HEK293 (cell line): Measurements from ENCODE around the gene DIP2A.

Source experiments
- CTCF ChIP-seq: fragments of 450-650 bp; formaldehyde crosslinking; IDR thresholded peaks from 2 replicates; pipeline ENCODE4 v1.5.1; 2016; ENCODE audit warnings: missing biosample characterization, missing genetic modification characterization
- HOXA7 ChIP-seq: sonication (generic); formaldehyde crosslinking; IDR thresholded peaks from 2 replicates; pipeline ENCODE4 v1.8.1; 2022; ENCODE audit warnings: missing genetic modification reagents, borderline replicate concordance
- ZNF239 ChIP-seq: fragments of 450-650 bp; formaldehyde crosslinking; IDR thresholded peaks from 2 replicates; pipeline ENCODE4 v1.5.1; 2016; ENCODE audit warnings: missing biosample characterization, missing genetic modification characterization
- ZNF274 ChIP-seq, 2 experiments: fragments of 200-500 bp in 1 of 2; fragments of 450-650 bp in 1 of 2; sonication (Bioruptor generic) in 1 of 2; formaldehyde crosslinking in 1 of 2; IDR thresholded peaks; 2 replicates each; pipeline versions ENCODE4 v1.5.1 to v1.6.1; 2014 to 2016; ENCODE audit warnings: borderline replicate concordance in 1 of 2, inconsistent platforms in 1 of 2, low read length in 1 of 2, missing biosample characterization in 1 of 2, missing genetic modification characterization in 1 of 2
- ZNF335 ChIP-seq: fragments of 450-650 bp; formaldehyde crosslinking; conservative IDR thresholded peaks from 2 replicates; pipeline ENCODE4 v1.5.1; 2016; ENCODE audit warnings: missing biosample characterization, missing genetic modification characterization
- ZNF366 ChIP-seq: fragments of 450-650 bp; formaldehyde crosslinking; conservative IDR thresholded peaks from 2 replicates; pipeline ENCODE4 v1.5.1; 2016; ENCODE audit warnings: missing biosample characterization, missing genetic modification characterization
- ZNF707 ChIP-seq: fragments of 450-650 bp; formaldehyde crosslinking; IDR thresholded peaks from 2 replicates; pipeline ENCODE4 v1.5.1; 2016; ENCODE audit warnings: missing biosample characterization, missing genetic modification characterization
- TF ChIP-seq, protein P1 (sequence below): fragments of 450-650 bp; formaldehyde crosslinking; optimal IDR thresholded peaks from 2 replicates; pipeline ENCODE3; 2016; ENCODE audit warnings: missing biosample characterization, mild to moderate bottlenecking, missing genetic modification characterization
- TF ChIP-seq, protein P2 (sequence below): sonication (generic); formaldehyde crosslinking; IDR thresholded peaks from 2 replicates; pipeline ENCODE4 v1.8.1; 2022; ENCODE audit warnings: mild to moderate bottlenecking, moderate library complexity, missing genetic modification reagents
- TF ChIP-seq, protein P3 (sequence below): fragments of 450-650 bp; formaldehyde crosslinking; conservative IDR thresholded peaks from 2 replicates; pipeline ENCODE4 v1.5.1; 2016; ENCODE audit warnings: low read depth, missing biosample characterization, missing genetic modification characterization
- TF ChIP-seq, protein P4 (sequence below): fragments of 450-650 bp; formaldehyde crosslinking; IDR thresholded peaks from 2 replicates; pipeline ENCODE4 v1.5.1; 2016; ENCODE audit warnings: missing biosample characterization, missing genetic modification characterization

GRCh38 chr21:46493828-46494227 is 35.1 kb downstream of the DIP2A start:
- TF ChIP-seq, protein P1, sequence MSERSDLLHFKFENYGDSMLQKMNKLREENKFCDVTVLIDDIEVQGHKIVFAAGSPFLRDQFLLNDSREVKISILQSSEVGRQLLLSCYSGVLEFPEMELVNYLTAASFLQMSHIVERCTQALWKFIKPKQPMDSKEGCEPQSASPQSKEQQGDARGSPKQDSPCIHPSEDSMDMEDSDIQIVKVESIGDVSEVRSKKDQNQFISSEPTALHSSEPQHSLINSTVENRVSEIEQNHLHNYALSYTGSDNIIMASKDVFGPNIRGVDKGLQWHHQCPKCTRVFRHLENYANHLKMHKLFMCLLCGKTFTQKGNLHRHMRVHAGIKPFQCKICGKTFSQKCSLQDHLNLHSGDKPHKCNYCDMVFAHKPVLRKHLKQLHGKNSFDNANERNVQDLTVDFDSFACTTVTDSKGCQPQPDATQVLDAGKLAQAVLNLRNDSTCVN (tag by site-specific recombination): no peak
- TF ChIP-seq, protein P2, sequence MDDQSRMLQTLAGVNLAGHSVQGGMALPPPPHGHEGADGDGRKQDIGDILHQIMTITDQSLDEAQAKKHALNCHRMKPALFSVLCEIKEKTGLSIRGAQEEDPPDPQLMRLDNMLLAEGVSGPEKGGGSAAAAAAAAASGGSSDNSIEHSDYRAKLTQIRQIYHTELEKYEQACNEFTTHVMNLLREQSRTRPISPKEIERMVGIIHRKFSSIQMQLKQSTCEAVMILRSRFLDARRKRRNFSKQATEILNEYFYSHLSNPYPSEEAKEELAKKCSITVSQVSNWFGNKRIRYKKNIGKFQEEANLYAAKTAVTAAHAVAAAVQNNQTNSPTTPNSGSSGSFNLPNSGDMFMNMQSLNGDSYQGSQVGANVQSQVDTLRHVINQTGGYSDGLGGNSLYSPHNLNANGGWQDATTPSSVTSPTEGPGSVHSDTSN (CRISPR knock-in tag): no peak
- TF ChIP-seq CTCF (tag by site-specific recombination) (no peak), ZNF335 (tag by site-specific recombination) (no peak), HOXA7 (CRISPR knock-in tag) (no peak), ZNF707 (no peak), ZNF239 (tag by site-specific recombination) (no peak), ZNF274 (IDR thresholded peaks at IDR 0.05; ENCODE audit: low read length) (no peak), ZNF274 (tag by site-specific recombination; IDR thresholded peaks at IDR 0.05; ENCODE audit: borderline replicate concordance) (no peak), ZNF366 (tag by site-specific recombination) (no peak)
- TF ChIP-seq, protein P3, sequence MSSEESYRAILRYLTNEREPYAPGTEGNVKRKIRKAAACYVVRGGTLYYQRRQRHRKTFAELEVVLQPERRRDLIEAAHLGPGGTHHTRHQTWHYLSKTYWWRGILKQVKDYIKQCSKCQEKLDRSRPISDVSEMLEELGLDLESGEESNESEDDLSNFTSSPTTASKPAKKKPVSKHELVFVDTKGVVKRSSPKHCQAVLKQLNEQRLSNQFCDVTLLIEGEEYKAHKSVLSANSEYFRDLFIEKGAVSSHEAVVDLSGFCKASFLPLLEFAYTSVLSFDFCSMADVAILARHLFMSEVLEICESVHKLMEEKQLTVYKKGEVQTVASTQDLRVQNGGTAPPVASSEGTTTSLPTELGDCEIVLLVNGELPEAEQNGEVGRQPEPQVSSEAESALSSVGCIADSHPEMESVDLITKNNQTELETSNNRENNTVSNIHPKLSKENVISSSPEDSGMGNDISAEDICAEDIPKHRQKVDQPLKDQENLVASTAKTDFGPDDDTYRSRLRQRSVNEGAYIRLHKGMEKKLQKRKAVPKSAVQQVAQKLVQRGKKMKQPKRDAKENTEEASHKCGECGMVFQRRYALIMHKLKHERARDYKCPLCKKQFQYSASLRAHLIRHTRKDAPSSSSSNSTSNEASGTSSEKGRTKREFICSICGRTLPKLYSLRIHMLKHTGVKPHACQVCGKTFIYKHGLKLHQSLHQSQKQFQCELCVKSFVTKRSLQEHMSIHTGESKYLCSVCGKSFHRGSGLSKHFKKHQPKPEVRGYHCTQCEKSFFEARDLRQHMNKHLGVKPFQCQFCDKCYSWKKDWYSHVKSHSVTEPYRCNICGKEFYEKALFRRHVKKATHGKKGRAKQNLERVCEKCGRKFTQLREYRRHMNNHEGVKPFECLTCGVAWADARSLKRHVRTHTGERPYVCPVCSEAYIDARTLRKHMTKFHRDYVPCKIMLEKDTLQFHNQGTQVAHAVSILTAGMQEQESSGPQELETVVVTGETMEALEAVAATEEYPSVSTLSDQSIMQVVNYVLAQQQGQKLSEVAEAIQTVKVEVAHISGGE: no peak
- TF ChIP-seq, protein P4, sequence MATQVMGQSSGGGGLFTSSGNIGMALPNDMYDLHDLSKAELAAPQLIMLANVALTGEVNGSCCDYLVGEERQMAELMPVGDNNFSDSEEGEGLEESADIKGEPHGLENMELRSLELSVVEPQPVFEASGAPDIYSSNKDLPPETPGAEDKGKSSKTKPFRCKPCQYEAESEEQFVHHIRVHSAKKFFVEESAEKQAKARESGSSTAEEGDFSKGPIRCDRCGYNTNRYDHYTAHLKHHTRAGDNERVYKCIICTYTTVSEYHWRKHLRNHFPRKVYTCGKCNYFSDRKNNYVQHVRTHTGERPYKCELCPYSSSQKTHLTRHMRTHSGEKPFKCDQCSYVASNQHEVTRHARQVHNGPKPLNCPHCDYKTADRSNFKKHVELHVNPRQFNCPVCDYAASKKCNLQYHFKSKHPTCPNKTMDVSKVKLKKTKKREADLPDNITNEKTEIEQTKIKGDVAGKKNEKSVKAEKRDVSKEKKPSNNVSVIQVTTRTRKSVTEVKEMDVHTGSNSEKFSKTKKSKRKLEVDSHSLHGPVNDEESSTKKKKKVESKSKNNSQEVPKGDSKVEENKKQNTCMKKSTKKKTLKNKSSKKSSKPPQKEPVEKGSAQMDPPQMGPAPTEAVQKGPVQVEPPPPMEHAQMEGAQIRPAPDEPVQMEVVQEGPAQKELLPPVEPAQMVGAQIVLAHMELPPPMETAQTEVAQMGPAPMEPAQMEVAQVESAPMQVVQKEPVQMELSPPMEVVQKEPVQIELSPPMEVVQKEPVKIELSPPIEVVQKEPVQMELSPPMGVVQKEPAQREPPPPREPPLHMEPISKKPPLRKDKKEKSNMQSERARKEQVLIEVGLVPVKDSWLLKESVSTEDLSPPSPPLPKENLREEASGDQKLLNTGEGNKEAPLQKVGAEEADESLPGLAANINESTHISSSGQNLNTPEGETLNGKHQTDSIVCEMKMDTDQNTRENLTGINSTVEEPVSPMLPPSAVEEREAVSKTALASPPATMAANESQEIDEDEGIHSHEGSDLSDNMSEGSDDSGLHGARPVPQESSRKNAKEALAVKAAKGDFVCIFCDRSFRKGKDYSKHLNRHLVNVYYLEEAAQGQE (tag by site-specific recombination): no peak
